Testis (tissue), 3 donors: ENCODE results near the gene MIPEP. TPM values are rescaled to one million over a fixed set of nuclear protein-coding genes. Genes with fewer than 3 reads are reported as not detected.

Source experiments
- DNase-seq: peaks from one replicate; pipeline ENCODE4 v3.0.0-alpha.2; 2019
- H3K27ac ChIP-seq, 2 donors: fragments of 200-600 bp; sonication (generic); one replicate each; pipeline ENCODE4 v1.5.1; 2019
- H3K27me3 ChIP-seq: fragments of 200-600 bp; sonication (generic); one replicate; pipeline ENCODE4 v1.5.1; 2019
- H3K36me3 ChIP-seq: fragments of 200-600 bp; sonication (generic); one replicate; pipeline ENCODE4 v1.5.1; 2017; ENCODE audit warnings: low read depth; ENCODE audit errors: missing control alignments
- H3K4me1 ChIP-seq: fragments of 200-600 bp; sonication (generic); one replicate; pipeline ENCODE4 v1.5.1; 2019
- H3K4me3 ChIP-seq, 2 donors: fragments of 200-600 bp; sonication (generic); one replicate each; pipeline ENCODE4 v1.5.1; 2017 to 2019
- H3K9me3 ChIP-seq: fragments of 200-600 bp; sonication (generic); one replicate; pipeline ENCODE4 v1.5.1; 2017
- CTCF ChIP-seq, 3 experiments: fragments of 450-650 bp in 2 of 3; fragments of 200-600 bp in 1 of 3; sonication (generic) in 1 of 3; IDR thresholded peaks; one replicate each; pipeline ENCODE4 v1.5.1; 2016 to 2019; ENCODE audit warnings: antibody characterized with exemption in 3 of 3, mild to moderate bottlenecking in 2 of 3, moderate library complexity in 1 of 3
- POLR2A ChIP-seq: fragments of 450-650 bp; IDR thresholded peaks from one replicate; pipeline ENCODE4 v1.6.1; 2017; ENCODE audit warnings: antibody characterized with exemption, mild to moderate bottlenecking, moderate library complexity
- WGBS, 2 donors: methylation state at CpG; one replicate each; pipeline ENCODE4 v1.1.5; 2018; 5-methylcytosine and 5-hydroxymethylcytosine counted together
- intact Hi-C: fragments of 100-400 bp; cut with DNase I; formaldehyde crosslinking; loops from one replicate; pipeline ENCODE4 v1.15.1; 2023; ENCODE audit warnings: low total_unique reads
- polyA plus RNA-seq: library from polyadenylated mRNA; stranded (reverse); fragments of 350-450 nt; fragmentation: Illumina TruSeq; extraction: RNeasy Lipid Tissue Mini Kit (QIAGEN cat#74804); gene quantifications from one replicate; pipeline ENCODE4 v1.2.3, GENCODE V29; 2014; ENCODE audit warnings: low read depth, low replicate concordance; ENCODE audit not compliant: insufficient read depth
- total RNA-seq, 2 donors: library from RNA; depleted of rRNA; stranded (reverse); fragments of >200 nt; gene quantifications; one replicate each; pipeline ENCODE4 v1.2.3, GENCODE V29; 2016

Gene MIPEP
- total and polyA plus RNA-seq, 3 donors from 2014 or later: 25.7 to 29.4 (median 27.6) TPM

GRCh38 chr13:23813635-23814034, 75.6 kb downstream of the MIPEP start:
- no peaks in the 10 kb centered on the region for H3K4me1 ChIP-seq
- no peak for DNase-seq
- no peaks in the 10 kb centered on the region for H3K27me3 ChIP-seq
- no peaks in the 10 kb centered on the region for H3K36me3 ChIP-seq
- intact Hi-C loops: no loop called here
- no peaks in the 10 kb centered on the region for H3K9me3 ChIP-seq
- no peak for TF ChIP-seq POLR2A
- TF ChIP-seq CTCF (IDR thresholded peaks at IDR 0.05): no peak
- 93 to 94% methylated on average over 3 of the region's 3 CpGs for WGBS, 2 donors
- no peak overlapping the region for H3K27ac ChIP-seq
- no peak overlapping the region for H3K4me3 ChIP-seq

GRCh38 chr13:23811366-23812062, 77.7 kb downstream of the MIPEP start:
- no peaks in the 10 kb centered on the region for H3K36me3 ChIP-seq
- no peaks in the 10 kb centered on the region for H3K4me1 ChIP-seq
- intact Hi-C loops: no loop called here
- H3K9me3 ChIP-seq: no peaks in the 10 kb centered on the region
- H3K27ac ChIP-seq: no peak overlapping the region
- no peak for DNase-seq
- WGBS, 2 donors: 56 to 71% methylated on average over 3 of the region's 3 CpGs
- TF ChIP-seq POLR2A (no peak), CTCF (IDR thresholded peaks at IDR 0.05) (no peak)
- no peak overlapping the region for H3K4me3 ChIP-seq
- no peaks in the 10 kb centered on the region for H3K27me3 ChIP-seq

GRCh38 chr13:23810685-23811240, 78.4 kb downstream of the MIPEP start:
- DNase-seq: no peak
- H3K9me3 ChIP-seq: no peaks in the 10 kb centered on the region
- H3K4me1 ChIP-seq: no peaks in the 10 kb centered on the region
- no peak overlapping the region for H3K27ac ChIP-seq
- H3K36me3 ChIP-seq: no peaks in the 10 kb centered on the region
- H3K27me3 ChIP-seq: no peaks in the 10 kb centered on the region
- intact Hi-C loops: no loop called here
- no peak for TF ChIP-seq POLR2A
- no peak for TF ChIP-seq CTCF (IDR thresholded peaks at IDR 0.05)
- H3K4me3 ChIP-seq: no peak overlapping the region
- WGBS, 2 donors: 75 to 84% methylated on average over 7 of the region's 7 CpGs

- Histone ChIP-seq H3K27ac (no peak overlapping the region), H3K4me1 (no peaks in the 10 kb centered on the region), H3K9me3 (no peaks in the 10 kb centered on the region), H3K36me3 (no peaks in the 10 kb centered on the region), H3K27me3 (no peaks in the 10 kb centered on the region), H3K4me3 (no peak overlapping the region)
- DNase-seq: no peak
- WGBS, 2 donors: 95 to 97% methylated on average over 1 of the region's 1 CpG
- intact Hi-C loops: no loop called here
- TF ChIP-seq POLR2A (no peak), CTCF (IDR thresholded peaks at IDR 0.05) (no peak)
Measured at GRCh38 chr13:23808803-23809202, 80.4 kb downstream of the MIPEP start.
